NOMO-1 treated with DMSO at 0.1 percent for 48 hours (cell line): ENCODE measurements around the gene RBM17.
A peak's percentile ranks its signal among the peaks of the same experiment; 100 is the strongest.
"Not testable (repeated sequence)": the region's sequence is repeated elsewhere in the genome, so short reads cannot be mapped to it uniquely, and the experiment has no call there.

ENCODE experiments used
- DNase-seq: peaks from one replicate; lab custom pipeline; 2025; ENCODE audit not compliant: unreplicated experiment; lab: John Stamatoyannopoulos, UW

RBM17 gene

GRCh38 chr10:6088721-6089333, at the start of gene RBM17:
TSS of gene RBM17 (plus strand) at chr10:6089034. CDS start at chr10:6097066, 8,032 bp downstream.
- DNase-seq, result peak; percentile 95

- DNase-seq, result no peak
These were observed 49.1 kb upstream of the RBM17 start for GRCh38 chr10:6039711-6040110.

- DNase-seq, result no peak
These were observed 48.6 kb upstream of the RBM17 start for GRCh38 chr10:6040205-6040604.

- not testable (repeated sequence) for DNase-seq
These were observed 45.5 kb upstream of the RBM17 start for GRCh38 chr10:6043377-6043776.

- no peak for DNase-seq
These were observed 44.8 kb upstream of the RBM17 start for GRCh38 chr10:6044060-6044459.

GRCh38 chr10:6044751-6045313, 44.0 kb upstream of the RBM17 start:
- DNase-seq, result no peak

GRCh38 chr10:6045314-6045848, 43.5 kb upstream of the RBM17 start:
- peak; percentile 15 for DNase-seq

GRCh38 chr10:6045878-6046772, 42.7 kb upstream of the RBM17 start:
- no peak for DNase-seq

GRCh38 chr10:6046773-6047611, 41.8 kb upstream of the RBM17 start:
- DNase-seq, result no peak

- DNase-seq, result no peak
These were observed 41.0 kb upstream of the RBM17 start for GRCh38 chr10:6047847-6048246.

- DNase-seq, result no peak
These were observed 40.4 kb upstream of the RBM17 start for GRCh38 chr10:6048281-6049030.

GRCh38 chr10:6049031-6049400, 39.8 kb upstream of the RBM17 start:
- no peak for DNase-seq

- peak; percentile 65 for DNase-seq
These were observed 37.9 kb upstream of the RBM17 start for GRCh38 chr10:6050801-6051445.

- DNase-seq, result no peak
These were observed 36.3 kb upstream of the RBM17 start for GRCh38 chr10:6052247-6053221.

GRCh38 chr10:6053303-6053702, 35.5 kb upstream of the RBM17 start:
- no peak for DNase-seq

- DNase-seq, result no peak
These were observed 34.8 kb upstream of the RBM17 start for GRCh38 chr10:6053816-6054631.

- no peak for DNase-seq
These were observed 34.0 kb upstream of the RBM17 start for GRCh38 chr10:6054884-6055283.

GRCh38 chr10:6055929-6056328, 32.9 kb upstream of the RBM17 start:
- no peak for DNase-seq
